K562 (cell line): ENCODE results near the gene PLEKHM3. TPM values are rescaled to one million over a fixed set of nuclear protein-coding genes. Genes with fewer than 3 reads are reported as not detected.

Source experiments
- ATAC-seq: fragments of 200-7000 bp; cut with Tn5 transposase; 3 replicates; pipeline ENCODE4 v1.9.1; 2020; ENCODE audit warnings: moderate library complexity
- BruUV-seq: library from RNA; stranded (reverse); fragments of 400-500 nt; replicated peaks from 2 replicates; lab custom pipeline; 2021; lab: Mats Ljungman, UMichigan
- CTCF ChIA-PET: fragments of 300-600 bp; formaldehyde crosslinking; extraction: SDS; loops from one replicate; lab custom pipeline; 2021; ENCODE audit warnings: low intra/inter-chr PET ratio; lab: Yijun Ruan, JAX
- POLR2A ChIA-PET: fragments of 300-600, 350-650 bp; sonication (Branson Sonifier 250); formaldehyde crosslinking; extraction: SDS; loops from one replicate; lab custom pipeline; 2021; ENCODE audit warnings: antibody characterized with exemption, inconsistent platforms; lab: Yijun Ruan, JAX
- DNase-seq, 4 experiments: peaks; one replicate each; pipeline versions ENCODE4 v3.0.0 to v3.0.0-alpha.2; 2011 to 2018; ENCODE audit warnings: low spot score in 3 of 4, mixed read lengths in 3 of 4; ENCODE audit errors: extremely low read depth in 1 of 4
- FAIRE-seq: peaks from 2 replicates; lab custom pipeline; 2011; peaks lifted over from hg19 to GRCh38; lab: Jason Lieb, UNC
- H2AFZ ChIP-seq: 2 replicates; pipeline ENCODE4 v1.6.0; 2011; ENCODE audit warnings: low read depth, low read length, control low read depth, inconsistent platforms
- H3K27ac ChIP-seq: fragments of 200-600 bp; 3 replicates; pipeline ENCODE4 v1.8.0; 2011; ENCODE audit warnings: low read depth, mild to moderate bottlenecking, control low read depth, inconsistent platforms, low read length, moderate library complexity, mixed read lengths; ENCODE audit errors: extremely low read depth
- H3K27me3 ChIP-seq, 2 experiments: fragments of 300-600 bp in 1 of 2; 2 replicates in 1 of 2; 3 replicates in 1 of 2; pipeline versions ENCODE4 v1.6.0 to v1.8.0; 2011; ENCODE audit warnings: inconsistent platforms in 2 of 2, low read length in 2 of 2, mild to moderate bottlenecking in 1 of 2, mixed read lengths in 1 of 2, moderate library complexity in 1 of 2; ENCODE audit not compliant: control insufficient read depth in 2 of 2, insufficient read depth in 2 of 2
- H3K36me3 ChIP-seq: fragments of 300-600 bp; 3 replicates; pipeline ENCODE4 v1.8.0; 2011; ENCODE audit warnings: mild to moderate bottlenecking, low read length, inconsistent platforms; ENCODE audit not compliant: control insufficient read depth, insufficient read depth
- H3K4me1 ChIP-seq, 2 experiments: fragments of 200-600 bp in 1 of 2; replicated peaks in 1 of 2; 2 replicates in 1 of 2; 3 replicates in 1 of 2; pipeline versions ENCODE4 v1.5.1 to v1.8.0; 2011; ENCODE audit warnings: inconsistent platforms in 2 of 2, low read length in 2 of 2, mild to moderate bottlenecking in 1 of 2, mixed read lengths in 1 of 2, moderate library complexity in 1 of 2; ENCODE audit not compliant: control insufficient read depth in 2 of 2, insufficient read depth in 2 of 2
- H3K4me2 ChIP-seq: 2 replicates; pipeline ENCODE4 v1.6.1; 2011; ENCODE audit warnings: low read length, control low read depth, inconsistent platforms, mixed read lengths; ENCODE audit not compliant: insufficient read depth
- H3K4me3 ChIP-seq: fragments of 200-600 bp; sonication (generic), shearing (Covaris generic); 2 replicates; pipeline ENCODE4 v1.5.1; 2016; ENCODE audit warnings: control low read depth, inconsistent platforms
- H3K79me2 ChIP-seq: fragments of 200-600 bp; 3 replicates; pipeline ENCODE4 v1.8.0; 2011; ENCODE audit warnings: low read length, inconsistent platforms; ENCODE audit not compliant: control insufficient read depth, insufficient read depth
- H3K9ac ChIP-seq, 2 experiments: 2 replicates each; pipeline versions ENCODE4 v1.6.0 to v1.6.1; 2011; ENCODE audit warnings: low read depth in 2 of 2, low read length in 2 of 2, control low read depth in 1 of 2, inconsistent platforms in 1 of 2, mild to moderate bottlenecking in 1 of 2, mixed read lengths in 1 of 2; ENCODE audit not compliant: insufficient read depth in 1 of 2
- H3K9me1 ChIP-seq: one replicate; pipeline ENCODE4 v1.6.0; 2011; ENCODE audit warnings: inconsistent platforms, mild to moderate bottlenecking, low read length, moderate library complexity; ENCODE audit not compliant: control insufficient read depth, insufficient read depth
- H3K9me3 ChIP-seq: replicated peaks from 2 replicates; pipeline ENCODE4 v1.5.1; 2011; ENCODE audit warnings: low read depth, low read length, inconsistent platforms; ENCODE audit not compliant: control insufficient read depth, insufficient read depth
- H4K20me1 ChIP-seq: replicated peaks from 2 replicates; pipeline ENCODE4 v1.6.1; 2011; ENCODE audit warnings: low read length, inconsistent platforms, mixed read lengths; ENCODE audit not compliant: control insufficient read depth, insufficient read depth
- ARHGAP35 ChIP-seq: fragments of 450-650 bp; IDR thresholded peaks from 2 replicates; pipeline ENCODE4 v1.6.1; 2018; ENCODE audit not compliant: partially characterized antibody
- BCL6 ChIP-seq: fragments of 250-450 bp; sonication (Bioruptor Pico); IDR thresholded peaks from 2 replicates; pipeline ENCODE4 v1.4.0; 2020
- BRD9 ChIP-seq: fragments of 450-650 bp; IDR thresholded peaks from 2 replicates; pipeline ENCODE4 v1.6.1; 2018; ENCODE audit warnings: low read depth; ENCODE audit not compliant: partially characterized antibody
- HNRNPLL ChIP-seq: fragments of 200-400 bp; formaldehyde crosslinking; IDR thresholded peaks from 2 replicates; pipeline ENCODE4 v1.6.1; 2017; ENCODE audit warnings: low read length, low read depth, mild to moderate bottlenecking; ENCODE audit not compliant: poor library complexity, severe bottlenecking
- MCM5 ChIP-seq: fragments of 450-650 bp; IDR thresholded peaks from 2 replicates; pipeline ENCODE4 v1.6.1; 2016; ENCODE audit warnings: low read depth
- PHF20 ChIP-seq: fragments of 450-650 bp; IDR thresholded peaks from 2 replicates; pipeline ENCODE4 v1.6.1; 2018; ENCODE audit not compliant: partially characterized antibody
- STAT5A ChIP-seq: IDR thresholded peaks from 2 replicates; pipeline ENCODE4 v1.6.1; 2012; ENCODE audit warnings: low read length, inconsistent platforms, borderline replicate concordance
- THRAP3 ChIP-seq: fragments of 450-650 bp; IDR thresholded peaks from 2 replicates; pipeline ENCODE4 v1.6.1; 2016; ENCODE audit warnings: mild to moderate bottlenecking, inconsistent platforms, borderline replicate concordance
- ZFP30 ChIP-seq: fragments of 250-450 bp; sonication (Bioruptor Pico); IDR thresholded peaks from 2 replicates; pipeline ENCODE4 v1.8.0; 2022; ENCODE audit warnings: moderate library complexity, mild to moderate bottlenecking, inconsistent platforms, borderline replicate concordance
- ZNF23 ChIP-seq: fragments of 250-450 bp; sonication (Bioruptor Pico); IDR thresholded peaks from 2 replicates; pipeline ENCODE4 v1.4.0; 2020; ENCODE audit warnings: mild to moderate bottlenecking
- WGBS: fragments of 100-300 bp; shearing (Covaris generic); methylation state at CpG from one replicate; pipeline ENCODE4 v1.1.6; 2016; ENCODE audit warnings: low coverage, mixed read lengths; ENCODE audit not compliant: insufficient coverage; ENCODE audit errors: missing lambda C conversion rate; 5-methylcytosine and 5-hydroxymethylcytosine counted together
- in situ Hi-C: fragments of 300-500 bp; cut with MboI; formaldehyde crosslinking; loops from 4 replicates; pipeline ENCODE4 v1.15.0; 2018; ENCODE audit warnings: inconsistent platforms, mixed read lengths
- intact Hi-C: fragments of 100-400 bp; cut with micrococcal nuclease; formaldehyde crosslinking; loops from 2 replicates; pipeline ENCODE4 v1.14.2; 2022
- polyA plus RNA-seq, 8 experiments: library from polyadenylated mRNA; depleted of rRNA in 4 of 8; stranded (reverse) in 5 of 8; unstranded in 3 of 8; fragments of >200 nt; fragmentation: Nextera tagmentation in 2 of 8; fragmentation: Illumina TruSeq in 1 of 8; extraction: Ambion mirVana in 2 of 8; extraction: Trizol in 1 of 8; gene quantifications; 2 replicates each; pipeline versions ENCODE4 v1.2.1 to v1.2.3, GENCODE V29; 2011 to 2014; ENCODE audit warnings: inconsistent platforms in 1 of 8, missing spikeins in 1 of 8
- total RNA-seq, 7 experiments: library from RNA; depleted of rRNA in 6 of 7; stranded (reverse); fragments of >200 nt in 6 of 7; fragmentation: Illumina TruSeq in 2 of 7; extraction: Trizol in 2 of 7; gene quantifications; 2 replicates each; pipeline versions ENCODE4 v1.2.1 to v1.2.3, GENCODE V29; 2011 to 2021; ENCODE audit warnings: low replicate concordance in 1 of 7
- TF ChIP-seq, protein P1 (sequence below), 2 experiments: IDR thresholded peaks; 2 replicates each; pipeline ENCODE4 v1.6.1; 2011; ENCODE audit warnings: borderline replicate concordance in 1 of 2, control low read depth in 1 of 2, low read depth in 1 of 2, low read length in 1 of 2, mild to moderate bottlenecking in 1 of 2, mixed read lengths in 1 of 2, moderate library complexity in 1 of 2; ENCODE audit not compliant: insufficient read depth in 1 of 2, insufficient read length in 1 of 2, poor library complexity in 1 of 2, severe bottlenecking in 1 of 2; ENCODE audit errors: extremely low read depth in 1 of 2
- TF ChIP-seq, protein P2 (sequence below): IDR thresholded peaks from 2 replicates; pipeline ENCODE4 v1.6.1; 2011; ENCODE audit not compliant: insufficient read length; ENCODE audit errors: extremely low read depth
- TF ChIP-seq, protein P3 (sequence below): fragments of 450-650 bp; conservative IDR thresholded peaks from 2 replicates; pipeline ENCODE4 v1.6.1; 2016; ENCODE audit warnings: missing genetic modification characterization, low read depth, mild to moderate bottlenecking, control low read depth, missing compliant biosample characterization

PLEKHM3 gene
- total and polyA plus RNA-seq, 9 of the 15 experiments (the other 6 are each of a cell fraction or from before 2014, with no cell fraction given), result 0.24 to 1.6 (median 1.0) TPM

DNA sequence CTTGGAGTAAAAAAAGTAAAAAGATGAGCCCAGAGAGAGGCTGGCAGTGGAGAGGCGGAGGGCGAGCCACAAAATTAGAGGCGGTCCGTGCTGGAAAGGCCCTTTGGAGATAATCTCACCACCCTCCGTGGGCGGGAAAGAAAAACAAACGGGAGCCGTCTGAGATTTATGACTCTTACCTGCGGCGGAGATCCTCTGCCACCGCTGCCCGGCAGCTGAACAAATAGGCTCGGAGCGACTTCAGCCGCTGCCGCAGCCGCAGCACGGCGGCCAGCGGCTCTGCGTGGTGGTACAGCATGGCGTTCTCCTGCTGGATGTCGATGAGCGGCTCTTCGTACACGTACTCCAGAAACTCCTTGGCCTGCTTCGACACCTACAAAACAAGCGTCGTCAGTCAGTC lies 94.6 kb downstream of the PLEKHM3 start:
- 59% methylated on average over 14 of the region's 29 CpGs for WGBS
- Histone ChIP-seq H2AFZ (no peak overlapping the region), H3K27ac (no peak overlapping the region), H3K27me3 (no peaks in the 10 kb centered on the region), H3K4me1 (peaks cover 3 to 4% of the 10 kb centered on the region in 2 experiments; a peak in 4 of 5 replicates), H3K4me3 (no peak overlapping the region), H4K20me1 (no peaks in the 10 kb centered on the region), H3K4me2 (no peak overlapping the region), H3K9me3 (no peaks in the 10 kb centered on the region), H3K79me2 (no peaks in the 10 kb centered on the region), H3K9ac (no peak overlapping the region; a peak in 1 of 4 replicates), H3K9me1 (no peaks in the 10 kb centered on the region), H3K36me3 (no peaks in the 10 kb centered on the region)
- in situ Hi-C loops, result no loop called here
- FAIRE-seq, result no peak
- ATAC-seq, result no peak
- CTCF ChIA-PET, result no interaction called here
- DNase-seq, result no peak
- no TSS peak for BruUV-seq
- POLR2A ChIA-PET, result no interaction called here
- no peak for TF ChIP-seq BRD9
- TF ChIP-seq THRAP3, result no peak
- no peak for TF ChIP-seq BCL6
- intact Hi-C loops, result no loop called here

DNA sequence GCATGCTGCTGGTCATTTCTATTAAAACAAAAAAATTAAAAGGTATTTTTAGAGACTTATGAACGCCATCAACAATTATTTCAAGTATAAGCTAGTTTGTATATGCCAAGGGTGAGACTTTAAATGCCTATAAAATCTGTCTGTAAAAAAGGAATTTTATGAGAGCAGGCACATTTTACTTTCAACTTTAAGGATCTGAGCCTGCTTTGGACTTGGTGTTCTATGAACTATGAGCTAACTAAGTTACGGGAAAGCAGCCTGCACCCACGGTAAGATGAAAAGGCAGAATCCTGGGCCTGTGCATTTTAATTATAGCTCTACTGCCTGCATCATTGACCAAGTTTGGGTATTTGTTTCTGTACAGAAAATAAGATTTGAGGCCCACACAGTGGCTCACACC lies 95.4 kb downstream of the PLEKHM3 start:
- H4K20me1 ChIP-seq, result no peaks in the 10 kb centered on the region
- H3K27ac ChIP-seq, result no peak overlapping the region
- FAIRE-seq (no peak), DNase-seq (no peak), ATAC-seq (no peak)
- ChIA-PET CTCF (no interaction called here), POLR2A (interaction anchor here (0.7 kb wide), 1 partner anchor 175 kb away, joined by 3 read pairs; no protein-coding TSS in a partner anchor)
- 47% methylated on average over 3 of the region's 3 CpGs for WGBS
- no peaks in the 10 kb centered on the region for H3K36me3 ChIP-seq
- H3K4me3 ChIP-seq, result no peak overlapping the region
- no peak overlapping the region for H3K4me2 ChIP-seq
- intact Hi-C loops (no loop called here), in situ Hi-C loops (no loop called here)
- peaks cover 3 to 4% of the 10 kb centered on the region in 2 experiments; a peak in 4 of 5 replicates for H3K4me1 ChIP-seq
- no peak overlapping the region for H2AFZ ChIP-seq
- BruUV-seq, result no TSS peak
- H3K9me1 ChIP-seq, result no peaks in the 10 kb centered on the region
- no peaks in the 10 kb centered on the region for H3K79me2 ChIP-seq
- no peaks in the 10 kb centered on the region for H3K9me3 ChIP-seq
- H3K27me3 ChIP-seq, result no peaks in the 10 kb centered on the region
- no peak overlapping the region for H3K9ac ChIP-seq
- TF ChIP-seq ZFP30, result no peak
- TF ChIP-seq HNRNPLL, result no peak
- TF ChIP-seq STAT5A, result no peak
- TF ChIP-seq, protein P1, sequence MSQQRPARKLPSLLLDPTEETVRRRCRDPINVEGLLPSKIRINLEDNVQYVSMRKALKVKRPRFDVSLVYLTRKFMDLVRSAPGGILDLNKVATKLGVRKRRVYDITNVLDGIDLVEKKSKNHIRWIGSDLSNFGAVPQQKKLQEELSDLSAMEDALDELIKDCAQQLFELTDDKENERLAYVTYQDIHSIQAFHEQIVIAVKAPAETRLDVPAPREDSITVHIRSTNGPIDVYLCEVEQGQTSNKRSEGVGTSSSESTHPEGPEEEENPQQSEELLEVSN (IDR thresholded peaks at IDR 0.05; ENCODE audit: borderline replicate concordance in 1 of 2, extremely low read depth in 1 of 2, insufficient read depth in 1 of 2, insufficient read length in 1 of 2, low read depth in 1 of 2, low read length in 1 of 2, poor library complexity in 1 of 2, severe bottlenecking in 1 of 2), result no peak
- TF ChIP-seq, protein P2, sequence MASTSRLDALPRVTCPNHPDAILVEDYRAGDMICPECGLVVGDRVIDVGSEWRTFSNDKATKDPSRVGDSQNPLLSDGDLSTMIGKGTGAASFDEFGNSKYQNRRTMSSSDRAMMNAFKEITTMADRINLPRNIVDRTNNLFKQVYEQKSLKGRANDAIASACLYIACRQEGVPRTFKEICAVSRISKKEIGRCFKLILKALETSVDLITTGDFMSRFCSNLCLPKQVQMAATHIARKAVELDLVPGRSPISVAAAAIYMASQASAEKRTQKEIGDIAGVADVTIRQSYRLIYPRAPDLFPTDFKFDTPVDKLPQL, result no peak
- TF ChIP-seq ZNF23 (CRISPR knock-in tag), result no peak
- no peak for TF ChIP-seq MCM5
- TF ChIP-seq PHF20, result no peak
- no peak for TF ChIP-seq ARHGAP35
- TF ChIP-seq BRD9, result no peak
- TF ChIP-seq, protein P3, sequence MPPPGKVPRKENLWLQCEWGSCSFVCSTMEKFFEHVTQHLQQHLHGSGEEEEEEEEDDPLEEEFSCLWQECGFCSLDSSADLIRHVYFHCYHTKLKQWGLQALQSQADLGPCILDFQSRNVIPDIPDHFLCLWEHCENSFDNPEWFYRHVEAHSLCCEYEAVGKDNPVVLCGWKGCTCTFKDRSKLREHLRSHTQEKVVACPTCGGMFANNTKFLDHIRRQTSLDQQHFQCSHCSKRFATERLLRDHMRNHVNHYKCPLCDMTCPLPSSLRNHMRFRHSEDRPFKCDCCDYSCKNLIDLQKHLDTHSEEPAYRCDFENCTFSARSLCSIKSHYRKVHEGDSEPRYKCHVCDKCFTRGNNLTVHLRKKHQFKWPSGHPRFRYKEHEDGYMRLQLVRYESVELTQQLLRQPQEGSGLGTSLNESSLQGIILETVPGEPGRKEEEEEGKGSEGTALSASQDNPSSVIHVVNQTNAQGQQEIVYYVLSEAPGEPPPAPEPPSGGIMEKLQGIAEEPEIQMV (tag), result no peak
